NCI-H2196 (cell line): Measurements from ENCODE around the gene SAT2.
"Not testable (repeated sequence)": the region's sequence is repeated elsewhere in the genome, so short reads cannot be mapped to it uniquely, and the experiment has no call there.

Source experiments
- DNase-seq: peaks from one replicate; lab custom pipeline; 2025; ENCODE audit not compliant: unreplicated experiment; lab: John Stamatoyannopoulos, UW

The SAT2 gene

GRCh38 chr17:7627250-7628121 is at the start of gene SAT2:
Gene SAT2 (minus strand): TSS chr17:7627821. CDS start chr17:7627635, 186 bp downstream.
- peak; percentile 74 for DNase-seq

- DNase-seq = no peak
These were observed 48.9 kb upstream of the SAT2 start for GRCh38 chr17:7676533-7676932.

- DNase-seq = no peak
These were observed 47.3 kb upstream of the SAT2 start for GRCh38 chr17:7674934-7675333.

DNA sequence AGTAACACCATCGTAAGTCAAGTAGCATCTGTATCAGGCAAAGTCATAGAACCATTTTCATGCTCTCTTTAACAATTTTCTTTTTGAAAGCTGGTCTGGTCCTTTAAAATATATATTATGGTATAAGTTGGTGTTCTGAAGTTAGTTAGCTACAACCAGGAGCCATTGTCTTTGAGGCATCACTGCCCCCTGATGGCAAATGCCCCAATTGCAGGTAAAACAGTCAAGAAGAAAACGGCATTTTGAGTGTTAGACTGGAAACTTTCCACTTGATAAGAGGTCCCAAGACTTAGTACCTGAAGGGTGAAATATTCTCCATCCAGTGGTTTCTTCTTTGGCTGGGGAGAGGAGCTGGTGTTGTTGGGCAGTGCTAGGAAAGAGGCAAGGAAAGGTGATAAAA is 45.6 kb upstream of the SAT2 start:
- no peak for DNase-seq

- no peak for DNase-seq
These were observed 40.9 kb upstream of the SAT2 start for GRCh38 chr17:7668482-7668881.

- DNase-seq = no peak
These were observed 40.2 kb upstream of the SAT2 start for GRCh38 chr17:7667656-7668406.

- no peak for DNase-seq
These were observed 29.5 kb upstream of the SAT2 start for GRCh38 chr17:7656958-7657609.

DNA sequence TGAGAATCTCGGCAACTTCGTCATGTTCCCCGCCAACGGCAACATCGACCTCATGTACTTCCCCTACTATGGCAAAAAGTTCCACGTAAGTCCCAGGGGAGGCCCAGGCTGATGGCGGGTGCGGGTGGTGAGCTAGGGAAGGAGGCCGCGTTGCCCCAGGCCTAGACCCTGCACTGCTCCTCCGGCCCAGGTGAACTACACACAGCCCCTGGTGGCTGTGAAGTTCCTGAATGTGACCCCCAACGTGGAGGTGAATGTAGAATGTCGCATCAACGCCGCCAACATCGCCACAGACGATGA is 27.9 kb upstream of the SAT2 start:
- no peak for DNase-seq

DNA sequence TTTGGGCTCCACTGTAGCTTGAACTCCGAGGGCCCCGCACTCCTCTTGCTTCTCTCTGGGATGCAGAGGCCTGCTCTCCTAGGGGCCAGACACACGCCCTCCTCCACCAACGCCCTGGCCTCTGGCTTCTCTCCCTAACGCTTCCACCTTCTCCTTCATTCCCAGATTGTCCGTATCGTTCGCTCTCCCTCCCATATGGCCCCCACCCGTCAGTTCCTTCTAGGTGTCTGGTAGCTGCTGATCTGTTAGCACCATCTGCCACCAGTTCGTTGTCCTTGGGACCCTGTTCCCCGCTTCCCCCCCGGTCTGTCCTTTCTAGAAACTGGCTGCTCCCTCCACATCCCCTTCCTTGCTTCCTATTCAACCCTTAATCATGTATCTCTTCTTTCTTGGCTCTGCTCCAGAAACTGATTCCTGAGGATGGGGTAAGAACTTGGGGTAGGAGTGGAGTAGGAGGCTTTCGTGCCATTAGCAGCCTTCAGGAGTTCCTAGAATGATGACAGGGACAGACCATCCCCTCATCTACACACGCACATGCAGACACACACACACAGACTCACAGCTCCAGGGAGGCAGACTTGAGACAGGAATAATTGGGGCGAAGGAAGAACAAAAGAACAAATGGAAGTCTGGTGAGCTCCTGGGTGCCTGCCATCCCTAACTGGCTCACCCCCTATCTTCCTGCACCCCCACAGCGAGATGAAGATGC is 27.4 kb upstream of the SAT2 start:
- DNase-seq = no peak

DNA sequence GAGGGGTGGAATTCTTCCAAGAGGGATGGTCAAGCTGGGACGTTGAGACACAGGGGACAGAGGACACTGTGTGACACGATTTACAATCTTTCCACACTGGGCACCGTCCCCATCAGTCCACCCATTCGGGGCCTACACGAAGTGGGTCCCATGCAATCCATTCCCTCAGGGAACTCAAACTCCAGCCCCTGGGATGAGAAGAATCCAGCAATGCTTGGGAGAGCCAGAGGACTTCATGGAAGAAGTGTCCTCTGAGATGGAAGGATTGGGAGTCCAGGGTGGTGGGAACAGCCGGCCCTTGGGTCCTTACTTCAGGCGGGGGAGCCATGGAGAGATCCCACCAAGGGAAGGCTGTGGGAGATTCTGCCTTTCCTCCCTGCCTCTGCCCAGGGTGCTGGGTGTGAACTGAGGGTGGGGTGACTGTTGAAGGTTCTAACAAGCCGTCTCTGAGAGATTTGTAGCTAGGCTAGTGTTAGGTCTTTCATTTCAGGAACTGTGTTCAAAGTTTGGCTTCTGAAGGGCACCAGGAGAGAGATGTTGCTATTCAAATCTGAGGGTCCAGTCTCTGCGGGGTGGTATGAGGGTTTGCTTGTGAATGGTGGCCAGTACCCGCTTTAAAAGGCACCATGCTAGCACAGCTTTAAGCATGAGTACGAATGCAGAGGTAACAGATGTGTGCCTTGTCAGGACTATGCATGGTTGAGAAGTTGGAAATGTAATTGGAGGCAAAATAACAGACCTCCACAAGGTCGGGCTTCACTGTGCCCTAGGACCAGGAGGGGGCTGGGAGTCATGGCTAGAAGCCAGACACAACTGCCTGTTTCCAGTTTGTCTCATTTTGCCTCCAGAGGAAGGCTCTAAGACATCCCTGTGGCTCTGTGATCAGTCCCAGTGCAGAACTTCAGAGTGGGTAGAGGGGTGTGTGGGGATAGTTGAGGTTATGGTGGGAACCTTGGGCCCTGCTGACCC is 25.1 kb upstream of the SAT2 start:
- no peak for DNase-seq

- DNase-seq = no peak
These were observed 24.2 kb upstream of the SAT2 start for GRCh38 chr17:7651665-7652387.

DNA sequence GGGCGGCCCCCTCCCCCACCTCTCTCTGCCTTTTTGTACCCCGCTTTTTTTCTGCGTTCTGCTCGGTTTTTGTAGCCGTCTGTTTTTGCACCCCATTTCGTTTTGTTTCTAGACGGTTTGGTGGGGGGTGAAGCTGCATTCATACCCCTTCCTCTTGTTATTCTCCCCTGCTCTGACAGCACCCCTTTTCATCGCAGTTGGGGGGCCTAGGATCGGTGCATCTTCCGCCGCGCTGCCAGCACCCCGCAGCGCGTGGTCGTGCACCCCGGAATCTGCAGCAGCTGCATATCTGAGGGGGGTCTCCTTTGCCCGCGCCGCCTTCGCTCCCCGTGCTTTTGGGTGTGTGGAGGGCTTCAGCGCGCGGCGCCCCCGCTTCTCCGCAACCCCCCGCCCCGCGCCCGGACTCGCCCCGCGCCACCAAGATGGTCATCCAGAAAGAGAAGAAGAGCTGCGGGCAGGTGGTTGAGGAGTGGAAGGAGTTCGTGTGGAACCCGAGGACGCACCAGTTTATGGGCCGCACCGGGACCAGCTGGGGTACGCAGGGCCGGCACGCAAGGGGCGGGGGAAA is 23.6 kb upstream of the SAT2 start:
- DNase-seq = no peak

DNA sequence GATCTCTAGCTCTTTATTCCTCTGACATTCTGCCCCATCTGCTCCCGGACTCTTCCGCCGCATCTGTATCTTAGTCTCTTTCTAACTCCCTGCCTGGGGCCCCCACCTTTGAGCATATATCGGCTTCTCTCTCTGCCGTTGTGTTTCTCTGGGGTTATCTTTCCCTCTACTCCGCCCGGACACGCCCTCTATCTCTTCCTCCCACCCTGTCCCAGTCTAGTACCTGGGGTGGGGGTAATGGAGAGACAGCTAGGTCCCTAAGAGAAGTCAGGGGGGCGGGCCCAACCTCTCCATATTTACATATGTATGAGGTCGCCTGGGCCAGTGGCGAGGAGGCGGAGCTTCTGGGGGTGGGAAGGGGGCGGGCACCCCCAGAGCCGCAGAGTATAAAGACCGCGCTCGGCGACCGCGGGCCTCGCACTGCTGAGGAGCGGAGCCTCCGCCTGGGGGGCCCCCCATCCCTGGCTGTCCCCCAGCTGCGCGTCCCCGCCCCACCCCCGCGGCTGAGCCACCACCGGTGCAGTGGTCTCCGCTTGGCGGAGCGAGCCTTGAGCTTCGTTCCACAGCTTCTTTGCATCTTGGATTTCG is 23.0 kb upstream of the SAT2 start, which contains the start of gene ATP1B2:
Gene ATP1B2, plus strand, starts transcription at position 418 of the 588 bp plus-strand sequence. CDS start 593 bp downstream, outside the sequence.
- peak; percentile 60 for DNase-seq

DNA sequence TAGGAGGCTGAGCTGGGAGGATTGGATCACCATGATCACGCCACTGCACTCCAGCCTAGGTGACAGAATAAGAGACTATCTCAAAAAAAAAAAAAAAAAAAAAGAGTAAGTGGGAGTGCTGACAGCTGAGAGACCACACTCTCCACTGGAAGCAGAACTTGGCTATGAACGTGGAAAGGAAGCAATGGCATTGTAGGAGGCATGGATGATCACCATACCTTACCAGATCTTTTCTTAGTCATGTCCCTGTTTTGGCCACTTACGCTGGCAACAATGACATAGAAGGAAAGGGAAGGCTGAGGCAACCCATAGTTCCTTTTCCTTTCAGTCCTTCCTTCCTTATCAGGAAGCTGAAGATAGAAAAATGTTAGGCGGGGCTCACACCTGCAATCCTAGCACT is 19.4 kb upstream of the SAT2 start:
- no peak for DNase-seq

DNA sequence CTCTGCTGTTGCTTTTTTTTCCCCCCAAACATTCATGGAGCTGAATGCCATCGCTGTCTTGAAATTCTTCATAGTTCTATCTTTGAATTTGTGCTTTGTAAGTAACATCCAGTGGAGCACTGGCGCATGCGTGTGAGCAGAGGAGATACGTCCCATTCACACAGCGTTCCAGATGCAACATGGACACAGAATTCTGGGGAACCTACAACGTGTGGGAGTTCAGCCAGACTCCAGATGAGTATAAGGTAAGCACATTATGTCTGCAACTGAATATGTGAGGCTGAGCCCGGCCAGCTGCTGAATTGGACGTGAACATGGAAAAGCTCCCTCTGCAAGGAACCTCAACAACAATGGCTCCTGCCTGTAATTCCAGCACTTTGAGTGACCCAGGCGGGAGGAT is 18.8 kb upstream of the SAT2 start:
- no peak for DNase-seq

- no peak for DNase-seq
These were observed 17.2 kb upstream of the SAT2 start for GRCh38 chr17:7644775-7645174.

DNA sequence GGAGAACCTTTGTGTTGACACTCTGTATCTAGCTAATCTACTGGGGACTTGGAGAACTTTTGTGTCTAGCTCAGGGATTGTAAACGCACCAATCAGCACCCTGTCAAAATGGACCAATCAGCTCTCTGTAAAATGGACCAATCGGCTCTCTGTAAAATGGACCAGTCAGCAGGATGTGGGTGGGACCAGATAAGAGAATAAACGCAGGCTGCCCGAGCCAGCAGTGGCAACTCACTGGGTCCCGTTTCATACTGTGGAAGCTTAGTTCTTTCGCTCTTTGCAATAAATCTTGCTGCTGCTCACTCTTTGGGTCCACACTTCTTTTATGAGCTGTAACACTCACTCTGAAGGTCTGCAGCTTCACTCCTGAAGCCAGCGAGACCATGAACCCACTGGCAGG is 14.0 kb upstream of the SAT2 start:
- not testable (repeated sequence) for DNase-seq

- DNase-seq = no peak
These were observed 13.2 kb upstream of the SAT2 start for GRCh38 chr17:7640783-7641182.

DNA sequence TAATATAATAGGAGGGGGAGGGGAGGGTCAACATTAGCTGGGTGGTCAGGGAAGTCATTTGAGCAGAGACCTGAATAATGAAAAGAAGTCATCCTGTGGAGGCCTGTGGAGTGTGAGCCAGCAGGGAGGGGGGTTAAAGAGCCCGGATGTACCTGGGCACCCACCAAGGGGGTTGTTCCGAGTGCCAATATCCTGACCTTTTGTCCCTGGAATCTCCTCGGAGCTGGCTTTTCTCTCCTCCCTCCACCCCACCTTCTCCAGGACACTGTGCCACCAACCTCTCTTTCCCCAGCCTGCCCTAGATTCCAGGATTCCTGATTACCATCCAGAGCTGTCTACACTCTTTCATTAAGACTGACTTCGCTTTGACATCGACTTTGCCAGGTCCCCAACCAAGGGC is 8.5 kb upstream of the SAT2 start:
- DNase-seq = no peak
